ENCODE data around the gene DLGAP4.

- TF ChIP-seq CTCF (IDR thresholded peaks at IDR 0.05 in 8 of 11, conservative IDR thresholded peaks at IDR 0.05 in 3 of 11) (no peak), POLR2AphosphoS5 (IDR thresholded peaks at IDR 0.05) (no peak)
Observed at GRCh38 chr20:36440370-36441026, 134.4 kb downstream of the DLGAP4 start.
